Central memory CD4-positive, alpha-beta T cell (primary cell): ENCODE data around the gene ADGRD1.

Experiments
- DNase-seq: peaks from one replicate; pipeline ENCODE4 v3.0.0; 2022

The ADGRD1 gene

DNA sequence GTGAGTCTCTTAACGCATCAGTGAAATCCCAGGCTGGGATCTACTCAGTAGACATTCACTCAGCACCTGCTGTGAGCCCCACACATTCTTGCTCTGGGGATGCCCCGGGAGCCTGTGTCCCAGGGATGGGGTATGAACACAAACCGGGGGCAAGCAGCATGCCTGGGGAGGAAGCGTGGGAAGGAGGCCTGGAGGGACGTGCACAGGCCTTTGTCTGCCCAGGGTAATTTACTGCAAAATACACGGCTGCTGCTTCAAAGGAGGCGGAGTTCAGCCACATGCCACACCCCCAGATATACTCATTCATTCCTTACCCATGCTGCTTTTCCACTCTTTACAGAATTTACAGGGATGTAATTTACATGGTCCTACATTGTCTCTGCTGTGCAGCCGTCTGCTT is 187.8 kb downstream of the ADGRD1 start:
- no peak for DNase-seq

DNA sequence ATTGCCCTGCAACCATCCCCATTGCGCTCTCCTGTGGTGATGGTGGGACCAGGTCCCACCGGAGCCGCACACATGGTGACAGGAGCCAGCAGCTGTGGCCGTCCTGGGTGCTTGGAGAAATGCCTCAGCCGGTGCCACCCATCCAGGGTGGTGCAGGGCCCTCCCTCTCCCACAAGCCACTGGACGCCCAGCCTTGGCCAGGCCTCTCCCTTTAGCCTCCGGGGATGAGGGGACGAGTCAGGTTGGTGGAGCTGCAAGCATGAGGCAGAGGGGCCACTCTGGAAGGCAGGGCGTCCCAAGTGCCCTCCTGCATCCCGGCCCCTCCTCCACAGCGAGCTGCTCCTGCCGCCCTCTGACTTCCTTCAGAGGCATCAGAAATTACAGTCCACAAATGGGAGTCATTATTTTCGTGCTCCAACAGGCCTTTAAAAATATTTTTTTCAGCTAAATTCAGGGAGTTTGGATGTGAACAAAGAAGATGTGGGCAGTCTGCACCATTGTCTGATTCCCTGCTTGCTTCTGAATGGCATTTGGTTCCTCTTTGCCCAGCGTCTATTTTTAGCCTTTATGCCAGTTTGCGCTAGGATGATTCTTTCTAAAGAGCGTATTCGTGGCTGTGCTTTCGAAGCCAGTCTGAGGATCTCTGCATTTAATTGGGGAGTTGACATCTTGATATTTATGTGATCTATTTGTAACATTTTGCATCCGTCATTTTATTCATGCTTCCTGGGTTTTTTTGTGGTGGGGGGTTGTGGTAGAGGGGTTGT is 189.4 kb downstream of the ADGRD1 start:
- no peak for DNase-seq

DNA sequence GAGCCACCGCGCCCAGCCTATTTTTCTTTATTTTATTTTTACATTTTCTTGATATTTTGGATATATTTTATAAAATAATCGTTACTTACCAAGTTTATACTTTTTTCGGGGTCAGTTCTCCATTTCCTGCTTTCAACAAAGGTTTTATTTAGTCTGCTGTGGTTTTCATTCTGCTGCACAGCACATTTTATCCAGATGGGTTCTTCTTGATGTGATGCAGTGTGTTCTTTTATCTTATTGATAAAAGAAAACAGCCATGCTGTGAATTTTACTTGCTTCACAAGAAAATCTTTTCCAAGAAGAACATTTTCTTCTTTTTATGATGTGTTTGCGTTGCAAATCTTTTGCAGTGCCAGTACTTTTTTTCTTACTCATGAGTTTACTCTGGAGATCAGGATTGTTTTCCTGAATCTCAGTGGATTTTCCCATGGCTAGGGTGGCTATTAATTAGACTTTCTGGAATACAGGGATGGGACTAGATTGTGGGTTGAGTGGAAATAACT is 192.5 kb downstream of the ADGRD1 start:
- DNase-seq: no peak

DNA sequence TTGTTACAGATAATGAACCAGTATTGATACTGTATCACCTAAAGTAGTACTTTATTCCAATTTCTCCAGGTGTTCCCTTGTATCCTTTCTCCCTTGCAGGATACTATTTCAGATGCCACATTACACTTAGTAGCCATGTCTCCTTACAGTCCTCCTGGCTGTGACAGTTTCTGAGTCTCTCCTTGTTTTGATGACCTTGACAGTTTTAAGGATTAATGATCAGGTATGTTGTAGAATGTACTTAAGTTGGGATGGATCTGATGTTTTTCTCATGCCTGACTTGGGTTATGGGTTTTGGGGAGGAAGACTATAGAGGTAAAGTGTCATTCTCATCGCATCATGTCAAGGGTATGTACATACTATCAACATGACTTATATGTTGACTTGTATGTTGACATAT is 193.6 kb downstream of the ADGRD1 start:
- no peak for DNase-seq

DNA sequence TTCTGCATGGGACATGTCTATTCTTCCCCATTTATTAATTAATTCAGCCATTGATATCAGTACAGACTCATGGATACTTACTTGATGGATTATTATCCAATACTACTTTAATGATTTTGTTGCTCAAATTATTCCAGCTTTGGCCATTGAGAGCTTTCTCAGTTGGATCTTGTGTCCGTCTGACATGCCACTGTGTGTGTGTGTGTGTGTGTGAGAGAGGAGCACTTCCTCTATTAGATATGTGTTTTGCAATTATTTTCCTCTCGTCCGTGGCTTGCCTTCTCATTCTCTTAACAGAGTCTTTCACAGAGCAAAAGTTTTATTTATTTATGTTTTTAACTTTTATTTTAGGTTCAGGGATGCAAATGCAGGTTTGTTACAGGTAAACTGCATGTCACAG is 194.2 kb downstream of the ADGRD1 start:
- DNase-seq: no peak

DNA sequence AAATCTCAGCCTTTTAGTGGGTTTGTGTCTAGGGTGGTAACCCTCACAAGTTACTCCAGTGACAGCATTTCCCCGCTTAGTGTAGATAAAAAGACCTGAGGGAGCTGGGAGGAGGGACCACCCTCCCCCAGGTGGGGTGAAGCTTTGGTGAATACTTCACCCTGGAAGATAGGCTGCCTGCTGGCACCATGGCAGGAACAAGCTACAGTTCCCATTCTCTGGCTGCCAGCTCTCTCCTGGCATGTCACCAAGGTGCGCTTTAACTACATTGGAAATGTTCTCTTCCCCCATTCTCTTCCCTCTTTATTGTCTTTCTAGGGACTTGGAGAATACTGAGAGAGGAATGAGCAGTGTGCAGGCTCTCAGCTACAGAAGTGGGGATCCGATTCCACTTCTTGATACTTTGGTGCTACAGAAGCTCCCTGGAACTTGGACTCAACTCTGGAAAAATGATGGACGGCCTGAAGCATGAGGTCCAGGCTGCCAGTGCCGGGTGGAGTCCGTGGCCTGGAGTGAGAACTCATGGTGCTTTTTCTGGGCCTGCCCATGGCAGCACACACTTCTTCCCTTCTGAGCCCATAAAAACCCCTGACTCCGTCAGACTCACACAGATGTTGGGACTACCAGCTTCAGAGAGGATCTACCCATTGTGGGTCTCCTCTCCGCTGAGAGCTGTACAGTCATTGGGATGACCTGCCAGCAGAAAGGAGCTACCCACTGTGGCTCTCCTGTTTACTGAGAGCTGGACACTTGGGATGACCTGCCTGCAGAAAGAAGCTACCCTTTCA is 198.0 kb downstream of the ADGRD1 start:
- no peak for DNase-seq

DNA sequence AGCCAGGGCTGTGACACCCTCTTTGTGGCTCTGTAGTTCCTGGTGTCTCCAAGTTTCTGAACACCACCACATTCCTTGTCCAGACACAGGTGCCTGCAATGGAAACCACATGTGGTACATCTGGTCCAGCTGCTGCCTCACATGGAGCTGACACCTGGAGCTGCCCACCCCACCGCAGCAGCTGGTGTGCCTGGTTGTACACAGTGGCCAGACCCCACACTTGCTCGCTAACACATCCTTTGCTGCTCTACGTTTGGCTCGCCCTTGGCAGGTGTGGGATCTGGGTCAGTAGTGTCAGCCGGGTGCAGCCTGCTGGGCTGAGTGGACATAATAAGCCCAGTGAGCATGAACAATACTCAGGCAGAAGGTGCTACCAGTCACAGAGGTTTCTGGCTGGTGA is 198.9 kb downstream of the ADGRD1 start:
- DNase-seq: no peak

DNA sequence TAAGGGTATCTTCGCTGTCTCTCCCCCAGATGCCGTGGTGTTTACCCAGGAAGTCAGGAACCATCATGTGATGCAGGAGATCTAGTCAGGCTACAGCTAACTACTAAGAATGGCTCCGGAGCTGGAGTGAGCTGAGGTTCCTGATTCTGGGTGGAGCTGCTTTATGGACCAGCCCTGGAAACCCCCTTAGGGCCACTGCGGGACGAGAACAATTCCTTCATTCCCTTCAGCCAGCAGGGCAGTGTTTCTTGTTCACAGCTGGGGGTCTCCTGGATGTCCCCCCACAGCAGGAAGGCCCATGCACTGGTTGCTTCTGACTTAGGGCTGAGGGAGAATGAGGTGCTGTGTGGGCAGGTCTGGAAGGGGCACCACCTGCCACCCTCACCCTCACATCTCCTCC is 199.3 kb downstream of the ADGRD1 start:
- DNase-seq: no peak

DNA sequence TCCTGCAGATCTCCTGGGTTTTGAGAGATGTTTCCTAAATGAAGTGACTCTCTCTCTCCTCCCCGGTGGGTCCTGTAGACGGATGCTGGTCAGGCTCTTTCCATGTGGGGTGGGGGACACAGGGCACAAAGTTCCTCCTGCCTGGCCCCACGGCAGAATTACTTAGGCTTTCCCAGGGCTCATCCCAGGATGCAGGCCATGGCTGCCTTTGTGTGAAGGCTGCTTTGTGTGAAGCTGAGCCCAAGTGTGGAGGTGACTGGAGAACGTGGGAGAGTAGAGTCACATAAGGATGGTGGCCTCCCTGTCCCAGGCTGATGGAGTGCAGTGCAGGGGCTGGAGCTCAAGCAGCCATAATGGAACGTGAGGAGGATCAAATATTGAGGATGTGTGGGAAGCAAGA is 200.2 kb downstream of the ADGRD1 start:
- no peak for DNase-seq

DNA sequence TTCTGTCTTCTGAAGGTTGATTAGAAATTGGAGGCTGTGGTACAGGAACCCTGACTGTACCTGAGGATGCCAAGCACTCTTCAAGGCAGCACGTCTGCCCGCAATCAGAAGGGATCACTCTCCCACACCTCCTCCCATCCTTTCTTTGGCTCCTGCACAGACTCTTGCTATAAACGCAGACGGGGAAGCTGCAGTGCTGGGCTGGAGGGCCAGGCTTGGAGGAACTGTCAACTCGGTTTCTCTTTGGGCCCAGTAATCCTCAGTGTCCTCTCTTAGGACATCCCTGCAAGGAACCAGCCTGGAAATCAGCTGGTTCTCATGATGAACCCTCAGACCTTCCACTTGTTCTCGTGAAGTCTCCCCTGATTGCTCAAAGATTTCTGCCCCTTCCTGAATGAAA is 201.4 kb downstream of the ADGRD1 start:
- DNase-seq: no peak

DNA sequence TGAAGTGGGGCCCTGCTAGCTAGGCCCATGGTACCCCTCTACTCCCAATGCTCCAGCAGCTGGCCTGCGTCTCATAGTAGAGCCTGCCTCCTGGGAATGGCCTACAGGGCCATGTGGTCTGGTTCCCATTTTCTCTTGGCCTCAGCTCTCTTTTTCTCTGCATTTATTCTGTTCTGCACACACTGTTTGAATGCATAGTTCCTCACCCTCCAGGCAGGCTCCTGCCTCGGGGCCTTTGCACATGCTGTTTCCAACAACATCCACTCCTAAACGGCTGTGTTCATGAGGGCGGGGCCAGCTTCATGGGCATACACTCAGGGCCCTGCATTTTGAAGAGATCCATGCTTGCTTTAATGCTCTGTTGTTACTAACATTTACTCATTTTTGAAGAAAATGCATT is 204.0 kb downstream of the ADGRD1 start:
- no peak for DNase-seq

DNA sequence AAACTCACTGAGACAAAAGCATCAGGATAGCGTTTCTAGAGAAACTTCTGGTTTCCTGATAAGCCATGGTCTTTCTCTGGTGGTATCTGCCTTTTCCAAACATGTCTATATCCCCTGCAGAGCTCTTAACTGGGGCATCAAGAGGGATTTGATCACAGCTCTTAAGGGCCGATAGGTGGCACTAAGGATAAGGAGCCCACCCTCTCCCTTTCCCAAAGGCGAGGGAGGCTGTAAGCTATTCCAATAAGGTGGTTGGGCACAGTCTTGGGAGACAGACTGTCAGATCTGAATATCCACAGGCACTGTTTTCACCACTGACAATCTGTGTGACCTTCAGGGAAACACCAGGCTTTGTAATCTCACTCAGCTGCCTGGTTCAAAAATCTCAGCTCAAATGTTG is 206.0 kb downstream of the ADGRD1 start:
- DNase-seq: no peak

DNA sequence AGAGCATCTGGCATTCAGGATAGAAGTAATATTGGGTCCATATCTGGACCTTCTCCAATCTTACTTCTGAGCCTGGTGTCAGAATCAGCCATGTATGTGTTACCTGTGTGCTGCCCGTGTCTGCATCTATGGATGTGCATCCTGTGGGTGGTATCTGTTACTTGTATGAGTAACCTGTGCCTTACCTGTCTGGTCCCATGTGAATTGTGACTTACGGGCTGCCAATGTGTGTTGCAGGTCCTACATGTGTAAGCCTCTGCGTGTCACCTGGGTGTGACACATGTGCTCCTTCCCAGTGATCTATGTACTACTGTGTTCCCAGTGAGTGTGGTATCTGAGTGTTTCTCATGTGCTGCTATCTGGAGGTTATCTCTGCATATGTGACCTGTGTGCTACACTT is 208.4 kb downstream of the ADGRD1 start:
- no peak for DNase-seq

DNA sequence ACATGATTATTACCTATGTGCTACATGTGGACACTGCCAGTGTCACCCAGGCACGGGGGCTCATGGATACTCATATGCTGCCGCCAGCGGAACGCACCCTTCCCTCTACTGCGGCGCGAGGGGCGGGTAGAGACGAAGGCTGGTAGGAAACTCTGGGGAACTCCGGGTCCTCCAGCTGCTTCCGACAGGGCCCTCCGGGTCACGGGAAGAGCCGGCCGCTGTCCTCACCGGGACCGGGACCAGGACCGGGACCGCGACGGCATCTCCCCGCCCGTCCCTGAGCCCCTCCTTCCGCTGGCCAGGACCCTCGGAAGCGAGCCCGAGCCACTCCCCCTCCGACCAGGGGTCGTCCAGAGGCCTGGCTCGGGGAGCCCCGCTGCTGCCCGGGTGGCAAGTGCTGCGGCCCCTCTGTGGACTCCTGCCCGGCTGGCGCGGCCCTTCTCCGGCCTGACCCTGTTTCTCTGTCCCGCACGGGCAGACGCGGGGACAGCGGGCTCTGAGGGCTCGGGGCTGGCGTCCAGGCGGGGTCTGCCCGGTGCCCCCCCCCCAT is 209.6 kb downstream of the ADGRD1 start:
- no peak for DNase-seq

DNA sequence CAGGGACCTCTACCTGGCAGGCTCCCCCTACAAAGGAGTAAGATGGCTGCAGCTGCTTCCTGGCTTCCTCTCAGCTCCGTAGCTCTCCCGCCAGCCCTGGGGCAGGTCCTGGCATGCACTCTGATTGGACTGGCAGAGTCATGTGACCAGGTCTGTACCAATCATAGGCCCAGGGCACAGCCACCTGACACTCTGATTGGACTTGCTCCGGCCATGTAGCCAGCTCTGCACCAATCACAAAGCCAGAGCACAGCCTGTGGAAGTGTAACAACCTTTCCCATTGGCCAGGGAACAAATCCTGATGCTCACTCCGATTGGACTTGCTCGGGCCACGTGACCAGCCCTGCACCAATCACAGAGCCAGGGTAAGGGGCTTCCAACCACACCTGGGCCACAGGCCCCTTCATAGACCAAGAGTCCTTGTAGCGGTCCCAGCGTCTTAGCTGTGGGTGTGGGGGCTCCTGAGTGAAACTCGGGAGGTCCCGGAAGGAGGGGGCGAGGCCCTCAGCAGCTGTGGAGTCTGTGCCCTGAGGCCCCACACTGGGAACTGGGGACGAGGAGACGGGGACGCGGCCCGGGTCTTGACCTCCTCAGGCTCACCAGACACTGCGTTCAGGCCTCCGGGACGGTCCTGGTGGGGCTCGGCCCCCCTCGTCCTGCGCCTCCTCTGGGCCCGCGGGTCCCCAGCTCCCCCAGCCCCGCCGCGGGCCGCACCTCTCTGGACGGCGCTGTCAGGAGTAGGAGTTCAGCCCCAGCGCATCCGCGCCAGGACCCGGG is 210.6 kb downstream of the ADGRD1 start:
- DNase-seq: no peak

DNA sequence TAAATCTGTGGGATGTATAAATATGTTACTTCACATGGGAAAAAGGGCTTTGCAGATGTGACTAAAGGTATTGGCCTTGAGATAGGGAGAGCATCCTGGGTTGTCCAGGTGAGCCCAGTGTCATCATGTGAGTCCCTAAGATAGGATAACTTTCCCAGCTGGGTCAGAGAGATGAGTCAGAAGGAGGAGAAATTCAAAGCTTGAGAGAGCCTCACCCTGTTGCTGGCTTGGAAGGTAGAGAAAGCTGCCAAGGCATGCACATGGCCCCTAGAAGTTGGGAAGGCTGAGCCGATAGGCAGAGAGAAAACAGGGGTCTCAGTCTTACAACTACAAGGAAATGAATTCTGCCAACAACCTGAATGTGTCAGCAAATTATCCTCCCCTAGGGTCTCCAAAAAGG is 213.0 kb downstream of the ADGRD1 start:
- no peak for DNase-seq

DNA sequence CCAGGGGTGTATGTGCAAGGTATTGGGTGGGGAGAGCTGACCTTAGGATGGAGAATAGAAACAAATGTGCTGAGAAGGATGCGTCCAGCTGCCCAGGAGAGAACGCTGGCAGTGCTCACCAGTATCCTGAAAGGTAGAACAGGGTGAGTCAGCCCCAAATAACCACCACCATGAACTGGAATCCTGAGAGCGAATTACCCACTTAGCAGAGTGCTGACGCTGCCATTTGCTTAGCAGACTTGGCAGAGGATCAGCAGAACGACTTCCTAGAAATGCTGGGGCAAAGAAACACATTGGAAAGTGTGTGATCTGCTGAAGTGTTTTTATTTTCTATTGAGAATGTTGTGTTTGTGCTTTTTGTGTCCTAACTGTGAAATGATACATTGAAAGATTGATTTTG is 213.6 kb downstream of the ADGRD1 start:
- no peak for DNase-seq

DNA sequence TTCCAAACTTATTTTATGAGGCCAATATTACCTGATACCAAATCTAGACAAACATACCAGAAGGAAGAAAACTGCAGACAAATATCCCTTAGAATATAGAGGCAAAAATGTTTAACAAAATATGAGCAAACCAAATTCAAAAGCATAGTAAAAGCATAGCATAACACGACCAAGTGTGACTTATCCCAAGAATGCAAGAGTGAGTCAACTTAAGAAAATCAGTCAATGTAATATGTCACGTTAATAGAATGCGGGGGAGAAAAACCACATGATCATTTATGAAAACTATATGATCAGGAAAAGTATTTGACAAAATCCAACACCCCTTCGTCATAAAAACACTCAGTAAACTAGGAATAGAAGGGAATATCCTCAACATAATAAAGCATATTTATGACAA is 217.3 kb downstream of the ADGRD1 start:
- no peak for DNase-seq

DNA sequence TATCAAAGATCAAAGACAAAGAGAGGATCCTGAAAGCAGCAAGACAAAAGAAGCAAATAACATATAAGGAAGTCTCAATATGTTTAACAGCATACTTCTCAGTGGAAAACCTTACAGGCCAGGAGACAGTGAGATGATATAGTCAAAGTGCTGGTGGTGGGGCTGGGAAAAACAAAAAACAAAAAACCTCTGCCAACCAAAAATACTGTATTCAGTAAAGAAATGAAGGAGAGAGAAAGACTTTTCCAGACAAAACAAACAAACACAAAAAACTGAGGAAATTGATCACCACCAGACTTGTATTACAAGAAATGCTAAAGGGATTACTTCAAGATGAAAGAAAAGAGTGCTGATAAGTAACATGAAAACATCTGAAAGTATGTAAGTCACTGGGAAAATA is 221.2 kb downstream of the ADGRD1 start:
- DNase-seq: no peak

DNA sequence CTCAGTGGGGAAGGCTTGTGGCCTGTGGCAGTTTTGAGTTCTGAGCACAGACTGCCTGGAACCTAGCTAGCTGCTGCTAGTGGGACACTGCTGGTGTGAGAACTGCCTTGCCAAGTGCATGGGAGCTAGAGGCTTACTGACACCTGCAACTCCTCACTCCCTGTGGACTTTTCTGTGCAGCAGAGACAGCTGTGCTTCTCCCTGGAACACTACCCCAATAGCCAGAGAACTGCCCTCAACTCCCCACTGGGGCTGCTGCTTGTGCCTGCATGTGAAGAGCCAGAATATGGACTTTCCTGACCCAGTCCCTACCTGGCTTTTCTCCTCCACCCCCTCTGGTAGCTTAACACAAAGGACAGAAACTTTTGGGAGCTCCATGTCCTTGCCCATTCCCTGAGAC is 222.6 kb downstream of the ADGRD1 start:
- no peak for DNase-seq

DNA sequence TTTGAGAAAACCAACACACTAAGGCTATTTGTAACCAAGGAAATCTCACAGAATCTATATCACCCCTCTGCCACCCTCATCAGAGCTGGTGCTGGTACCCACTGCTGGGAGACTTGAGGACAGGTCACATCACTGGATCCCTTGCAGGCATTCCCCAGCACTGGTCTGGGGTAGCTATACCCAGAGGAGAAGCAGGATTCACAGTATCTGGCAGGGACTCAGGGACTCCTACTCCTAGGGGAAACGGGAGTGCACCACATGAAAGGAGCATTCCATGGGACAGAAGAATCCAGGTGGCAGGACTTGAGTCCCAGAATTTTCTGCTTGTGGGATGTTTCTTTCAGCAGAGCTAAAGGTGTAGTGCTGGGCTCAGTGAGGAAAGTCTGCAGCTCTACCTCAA is 223.2 kb downstream of the ADGRD1 start:
- DNase-seq: no peak

DNA sequence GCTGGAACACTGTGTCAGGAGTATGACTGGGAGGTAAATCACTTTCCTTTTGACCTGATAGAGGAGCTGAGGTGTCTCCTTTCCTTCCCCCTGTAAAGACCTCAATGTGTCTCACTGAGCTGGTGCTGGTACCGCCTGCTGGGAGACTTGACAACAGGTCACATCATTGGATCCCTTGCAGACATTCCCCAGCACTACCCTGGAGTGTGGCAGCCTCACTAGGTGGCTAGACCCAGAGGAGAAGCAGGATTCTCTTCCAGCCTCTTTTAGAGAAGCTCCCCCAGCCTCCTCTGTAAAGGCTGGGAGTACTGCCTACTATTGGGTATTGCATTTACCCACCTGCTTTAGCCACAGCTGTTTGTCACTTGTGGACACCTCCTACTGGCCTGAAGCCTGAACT is 223.9 kb downstream of the ADGRD1 start:
- no peak for DNase-seq

DNA sequence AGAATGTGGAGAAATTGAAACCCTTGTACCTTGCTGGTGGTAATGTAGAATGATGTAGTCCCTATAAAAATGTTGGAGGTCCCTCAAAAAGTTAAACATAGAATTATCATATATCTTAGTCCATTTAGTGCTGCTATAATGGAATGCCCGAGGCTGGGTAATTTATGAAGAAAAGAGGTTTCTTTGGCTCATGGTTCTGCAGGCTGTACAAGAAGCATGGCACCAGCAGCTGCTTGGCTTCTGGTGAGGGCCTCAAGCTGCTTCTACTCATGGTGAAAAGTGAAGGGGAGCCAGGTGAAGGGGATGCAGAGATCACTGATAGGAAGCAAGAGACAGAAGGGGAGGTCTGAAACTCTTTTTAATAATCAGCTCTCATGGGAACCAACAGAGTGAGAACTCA is 233.9 kb downstream of the ADGRD1 start:
- DNase-seq: no peak
